Measurements from ENCODE around the gene PIGN.

- TF ChIP-seq POLR2AphosphoS5 (IDR thresholded peaks at IDR 0.05; ENCODE audit: low read depth, low read length) = no peak
- no peak for TF ChIP-seq TAF1 (IDR thresholded peaks at IDR 0.05; ENCODE audit: borderline replicate concordance, insufficient read depth, low read length)
- TF ChIP-seq FOXP2 (optimal IDR thresholded peaks at IDR 0.05; ENCODE audit: borderline replicate concordance, extremely low read depth, extremely low read length, insufficient read depth) = no peak
- no peak for TF ChIP-seq SIN3A (IDR thresholded peaks at IDR 0.05; ENCODE audit: borderline replicate concordance, insufficient read depth, low read length)
Measured at GRCh38 chr18:62028715-62029114, 158.1 kb downstream of the PIGN start.

All from PFSK-1 (cell line).